Body of pancreas (tissue), 4 donors: ENCODE measurements around the gene TTC3. TPM values are rescaled to one million over a fixed set of nuclear protein-coding genes. Genes with fewer than 3 reads are reported as not detected.

Experiments used
- ATAC-seq: fragments of 150-250 bp; one replicate; pipeline ENCODE4 v1.9.1; 2016
- DNase-seq, 4 donors: peaks; one replicate each; pipeline ENCODE4 v3.0.0-alpha.2; 2019
- H3K27ac ChIP-seq, 4 donors: fragments of 200-600 bp; sonication (generic); 1 replicate in 3 of 4; 2 replicates in 1 of 4; pipeline versions ENCODE4 v1.5.1 to v1.6.1; 2016 to 2019; ENCODE audit warnings: mild to moderate bottlenecking in 1 of 4, mixed read lengths in 1 of 4, moderate library complexity in 1 of 4
- H3K27me3 ChIP-seq, 2 donors: fragments of 200-600 bp; sonication (generic); one replicate each; pipeline ENCODE4 v1.6.0; 2016; ENCODE audit warnings: mild to moderate bottlenecking in 1 of 2
- H3K36me3 ChIP-seq, 2 donors: fragments of 200-600 bp; sonication (generic); replicated peaks in 1 of 2; 2 replicates each; pipeline ENCODE4 v1.5.1; 2016; ENCODE audit warnings: low read depth in 2 of 2; ENCODE audit not compliant: insufficient read depth in 1 of 2
- H3K4me1 ChIP-seq: fragments of 200-600 bp; sonication (generic); one replicate; pipeline ENCODE4 v1.6.0; 2016
- H3K4me3 ChIP-seq, 2 donors: fragments of 200-600 bp; sonication (generic); 1 replicate in 1 of 2; 2 replicates in 1 of 2; pipeline ENCODE4 v1.5.1; 2016 to 2019
- H3K9me3 ChIP-seq, 3 donors: fragments of 200-600 bp; sonication (generic); 1 replicate in 2 of 3; 2 replicates in 1 of 3; pipeline ENCODE4 v1.5.1; 2016
- POLR2A ChIP-seq, 3 donors: fragments of 450-650 bp; IDR thresholded peaks; one replicate each; pipeline ENCODE4 v1.6.1; 2016; ENCODE audit warnings: antibody characterized with exemption in 3 of 3, mild to moderate bottlenecking in 2 of 3
- WGBS, 2 donors: methylation state at CpG; one replicate each; pipeline ENCODE4 v1.1.5; 2017; 5-methylcytosine and 5-hydroxymethylcytosine counted together
- intact Hi-C: fragments of 100-400 bp; cut with DNase I; formaldehyde crosslinking; loops from one replicate; pipeline ENCODE4 v1.15.1; 2023
- total RNA-seq, 2 donors: library from RNA; depleted of rRNA; stranded (reverse); fragments of >200 nt; gene quantifications; one replicate each; pipeline ENCODE4 v1.1.0, GENCODE V29; 2016
- TF ChIP-seq, protein P1 (sequence below), 7 experiments: fragments of 450-650 bp in 4 of 7; fragments of 200-600 bp in 3 of 7; sonication (generic) in 3 of 7; IDR thresholded peaks; one replicate each; pipeline ENCODE4 v1.5.1; 2016 to 2019; ENCODE audit warnings: antibody characterized with exemption in 7 of 7

The TTC3 gene, protein sequence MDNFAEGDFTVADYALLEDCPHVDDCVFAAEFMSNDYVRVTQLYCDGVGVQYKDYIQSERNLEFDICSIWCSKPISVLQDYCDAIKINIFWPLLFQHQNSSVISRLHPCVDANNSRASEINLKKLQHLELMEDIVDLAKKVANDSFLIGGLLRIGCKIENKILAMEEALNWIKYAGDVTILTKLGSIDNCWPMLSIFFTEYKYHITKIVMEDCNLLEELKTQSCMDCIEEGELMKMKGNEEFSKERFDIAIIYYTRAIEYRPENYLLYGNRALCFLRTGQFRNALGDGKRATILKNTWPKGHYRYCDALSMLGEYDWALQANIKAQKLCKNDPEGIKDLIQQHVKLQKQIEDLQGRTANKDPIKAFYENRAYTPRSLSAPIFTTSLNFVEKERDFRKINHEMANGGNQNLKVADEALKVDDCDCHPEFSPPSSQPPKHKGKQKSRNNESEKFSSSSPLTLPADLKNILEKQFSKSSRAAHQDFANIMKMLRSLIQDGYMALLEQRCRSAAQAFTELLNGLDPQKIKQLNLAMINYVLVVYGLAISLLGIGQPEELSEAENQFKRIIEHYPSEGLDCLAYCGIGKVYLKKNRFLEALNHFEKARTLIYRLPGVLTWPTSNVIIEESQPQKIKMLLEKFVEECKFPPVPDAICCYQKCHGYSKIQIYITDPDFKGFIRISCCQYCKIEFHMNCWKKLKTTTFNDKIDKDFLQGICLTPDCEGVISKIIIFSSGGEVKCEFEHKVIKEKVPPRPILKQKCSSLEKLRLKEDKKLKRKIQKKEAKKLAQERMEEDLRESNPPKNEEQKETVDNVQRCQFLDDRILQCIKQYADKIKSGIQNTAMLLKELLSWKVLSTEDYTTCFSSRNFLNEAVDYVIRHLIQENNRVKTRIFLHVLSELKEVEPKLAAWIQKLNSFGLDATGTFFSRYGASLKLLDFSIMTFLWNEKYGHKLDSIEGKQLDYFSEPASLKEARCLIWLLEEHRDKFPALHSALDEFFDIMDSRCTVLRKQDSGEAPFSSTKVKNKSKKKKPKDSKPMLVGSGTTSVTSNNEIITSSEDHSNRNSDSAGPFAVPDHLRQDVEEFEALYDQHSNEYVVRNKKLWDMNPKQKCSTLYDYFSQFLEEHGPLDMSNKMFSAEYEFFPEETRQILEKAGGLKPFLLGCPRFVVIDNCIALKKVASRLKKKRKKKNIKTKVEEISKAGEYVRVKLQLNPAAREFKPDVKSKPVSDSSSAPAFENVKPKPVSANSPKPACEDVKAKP (N-terminal part only)
- total RNA-seq, result 100 to 1,000 TPM in 1 of 2 donors, 10 to 100 TPM in 1; 99.9 to 246 TPM

DNA sequence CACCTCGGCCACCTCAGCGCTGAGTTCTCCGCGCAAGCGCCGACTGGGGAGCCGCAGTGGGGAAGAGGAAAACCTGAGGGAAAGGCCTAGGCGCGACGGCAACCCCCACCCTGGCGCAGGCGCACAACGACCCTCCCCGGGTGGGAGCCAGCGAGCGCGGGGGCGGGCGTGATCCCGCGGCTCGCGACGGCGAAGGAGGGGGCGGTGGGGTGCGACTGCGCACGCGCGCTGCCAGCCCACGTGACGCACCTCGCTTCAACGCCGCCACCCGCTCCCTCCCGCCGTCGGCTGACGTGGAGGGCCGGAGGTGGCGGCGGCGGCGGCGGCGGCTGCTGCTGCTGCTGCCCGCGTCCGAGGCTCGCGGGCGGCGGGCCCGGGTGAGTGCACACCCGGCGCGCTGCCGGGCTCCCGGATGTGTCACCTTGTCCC lies at the start of gene TTC3, which contains the start of gene PIGP:
TSS of gene TTC3 (plus strand) at position 267 of the 429 bp plus-strand sequence. CDS start 14,004 bp downstream, outside the sequence.
TSS of gene PIGP (minus strand) at position 84 of the 429 bp plus-strand sequence. CDS start 556 bp downstream, outside the sequence.
- DNase-seq (peak; percentile 95 to 96 (median 96)), ATAC-seq (peak; percentile 84)
- intact Hi-C loops, result no loop called here
- Histone ChIP-seq H3K4me3 (peak within 1 kb of the TSS; percentile 35 to 68), H3K27ac (peak within 1 kb of the TSS; percentile 74 to 100 (median 98)), H3K36me3 (no peaks in the 10 kb centered on the region), H3K27me3 (no peaks in the 10 kb centered on the region), H3K4me1 (peaks cover 22% of the 10 kb centered on the region), H3K9me3 (no peaks in the 10 kb centered on the region)
- WGBS, 2 donors, result 0% methylated on average over 11 of the region's 61 CpGs; no CpG with 5 or more reads in 1 of the 2 donors
- peak; percentile 83 to 94 (median 90) for TF ChIP-seq POLR2A (IDR thresholded peaks at IDR 0.05)
- TF ChIP-seq, protein P1, sequence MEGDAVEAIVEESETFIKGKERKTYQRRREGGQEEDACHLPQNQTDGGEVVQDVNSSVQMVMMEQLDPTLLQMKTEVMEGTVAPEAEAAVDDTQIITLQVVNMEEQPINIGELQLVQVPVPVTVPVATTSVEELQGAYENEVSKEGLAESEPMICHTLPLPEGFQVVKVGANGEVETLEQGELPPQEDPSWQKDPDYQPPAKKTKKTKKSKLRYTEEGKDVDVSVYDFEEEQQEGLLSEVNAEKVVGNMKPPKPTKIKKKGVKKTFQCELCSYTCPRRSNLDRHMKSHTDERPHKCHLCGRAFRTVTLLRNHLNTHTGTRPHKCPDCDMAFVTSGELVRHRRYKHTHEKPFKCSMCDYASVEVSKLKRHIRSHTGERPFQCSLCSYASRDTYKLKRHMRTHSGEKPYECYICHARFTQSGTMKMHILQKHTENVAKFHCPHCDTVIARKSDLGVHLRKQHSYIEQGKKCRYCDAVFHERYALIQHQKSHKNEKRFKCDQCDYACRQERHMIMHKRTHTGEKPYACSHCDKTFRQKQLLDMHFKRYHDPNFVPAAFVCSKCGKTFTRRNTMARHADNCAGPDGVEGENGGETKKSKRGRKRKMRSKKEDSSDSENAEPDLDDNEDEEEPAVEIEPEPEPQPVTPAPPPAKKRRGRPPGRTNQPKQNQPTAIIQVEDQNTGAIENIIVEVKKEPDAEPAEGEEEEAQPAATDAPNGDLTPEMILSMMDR (IDR thresholded peaks at IDR 0.05), result peak in 1 of 7 experiments; percentile 12

DNA sequence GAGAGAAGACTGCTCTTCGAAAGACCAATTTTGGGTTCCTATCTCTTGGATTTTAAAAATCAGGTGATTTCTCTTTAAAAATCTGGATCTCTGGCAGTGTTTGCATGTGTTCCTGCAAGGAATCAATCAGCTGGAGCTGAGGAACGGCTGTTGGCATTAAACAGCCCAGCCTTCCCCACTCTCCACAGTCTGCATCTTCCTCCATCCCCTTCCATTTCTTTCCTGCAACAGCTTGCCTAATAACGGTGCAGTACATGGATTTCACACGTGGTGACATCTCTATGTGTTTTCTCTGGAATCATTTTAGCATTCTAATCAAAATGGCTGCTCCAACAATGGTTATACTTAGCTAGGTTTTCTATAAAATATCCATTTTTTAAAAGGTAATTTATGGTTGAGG lies 46.6 kb upstream of the TTC3 start:
- Histone ChIP-seq H3K36me3 (no peaks in the 10 kb centered on the region), H3K4me3 (no peak overlapping the region), H3K27me3 (no peaks in the 10 kb centered on the region), H3K27ac (no peak overlapping the region), H3K9me3 (no peaks in the 10 kb centered on the region), H3K4me1 (no peaks in the 10 kb centered on the region)
- whole genome bisulfite sequencing, 2 donors, result 23 to 31% methylated on average over 4 of the region's 4 CpGs
- intact Hi-C loops, result no loop called here
- TF ChIP-seq, protein P1 (IDR thresholded peaks at IDR 0.05), result no peak
- TF ChIP-seq POLR2A (IDR thresholded peaks at IDR 0.05), result no peak
- ATAC-seq (no peak), DNase-seq (no peak)

DNA sequence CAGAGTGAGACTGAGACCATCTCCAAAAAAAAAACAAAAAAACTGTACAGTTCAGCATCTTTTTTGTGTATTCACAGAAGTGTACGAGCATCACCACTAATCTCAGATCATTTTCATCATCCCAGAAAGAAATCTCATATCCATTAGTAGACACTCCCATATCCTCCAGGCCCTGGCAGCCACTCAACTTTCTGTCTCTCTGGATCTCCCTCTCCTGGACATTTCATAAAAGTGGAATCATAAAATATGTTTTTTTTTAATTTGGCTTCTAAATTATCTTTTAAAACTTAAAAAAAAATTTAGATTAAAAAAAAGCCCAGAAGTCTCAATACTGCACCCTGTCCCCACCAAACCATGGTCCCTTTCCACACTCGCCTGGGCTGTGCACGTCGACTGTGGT lies 44.5 kb upstream of the TTC3 start:
- intact Hi-C loops, result no loop called here
- TF ChIP-seq POLR2A (IDR thresholded peaks at IDR 0.05), result no peak
- TF ChIP-seq, protein P1 (IDR thresholded peaks at IDR 0.05), result no peak
- H3K4me3 ChIP-seq, result no peak overlapping the region
- H3K36me3 ChIP-seq, result no peaks in the 10 kb centered on the region
- H3K4me1 ChIP-seq, result no peaks in the 10 kb centered on the region
- ATAC-seq (no peak), DNase-seq (no peak)
- WGBS, 2 donors, result 84% methylated on average over 4 of the region's 4 CpGs
- no peak overlapping the region for H3K27ac ChIP-seq
- H3K9me3 ChIP-seq, result no peaks in the 10 kb centered on the region
- H3K27me3 ChIP-seq, result no peaks in the 10 kb centered on the region

DNA sequence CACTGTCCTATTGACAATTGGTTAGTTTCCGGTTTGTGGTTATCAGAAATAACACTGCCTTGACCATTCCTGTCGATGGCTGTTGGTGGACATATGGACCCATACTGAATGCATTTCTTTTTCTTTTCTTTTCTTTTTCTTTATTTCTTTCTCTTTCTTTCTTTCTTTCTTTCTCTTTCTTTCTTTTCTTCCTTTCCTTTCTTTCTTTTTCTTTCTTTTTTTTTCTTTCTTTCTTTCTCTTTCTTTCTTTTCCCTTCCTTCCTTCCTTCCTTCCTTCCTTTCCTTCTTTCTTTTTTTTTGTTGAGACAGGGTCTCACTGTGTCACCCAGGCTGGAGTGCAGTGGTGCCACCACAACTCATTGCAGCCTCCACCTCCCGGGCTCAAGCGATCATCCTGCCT lies 42.2 kb upstream of the TTC3 start:
- Histone ChIP-seq H3K36me3 (no peaks in the 10 kb centered on the region), H3K9me3 (no peaks in the 10 kb centered on the region), H3K4me1 (no peaks in the 10 kb centered on the region), H3K27ac (no peak overlapping the region), H3K4me3 (no peak overlapping the region), H3K27me3 (no peaks in the 10 kb centered on the region)
- no peak for DNase-seq
- intact Hi-C loops, result no loop called here
- TF ChIP-seq, protein P1 (IDR thresholded peaks at IDR 0.05), result no peak
- no peak for TF ChIP-seq POLR2A (IDR thresholded peaks at IDR 0.05)
- ATAC-seq, result no peak
- 92 to 95% methylated on average over 4 of the region's 4 CpGs for WGBS, 2 donors
